HepG2 (cell line): Measurements from ENCODE around the gene TNFSF9.

Experiments
- CTCF ChIP-seq: sonication (generic); formaldehyde crosslinking; IDR thresholded peaks from 2 replicates; pipeline ENCODE4 v1.5.0; 2020; ENCODE audit warnings: mild to moderate bottlenecking, missing genetic modification reagents, moderate library complexity
- ZNF670 ChIP-seq: sonication (generic); formaldehyde crosslinking; IDR thresholded peaks from 2 replicates; pipeline ENCODE4 v1.8.0; 2022; ENCODE audit warnings: mild to moderate bottlenecking, missing genetic modification reagents, borderline replicate concordance

- no peak for TF ChIP-seq CTCF (CRISPR knock-in tag)
- TF ChIP-seq ZNF670 (CRISPR knock-in tag): no peak
Measured at GRCh38 chr19:6556043-6556449, 25.2 kb downstream of the TNFSF9 start.
